ENCODE measurements around the gene MAP3K20.

GRCh38 chr2:173092844-173093402, 17.3 kb downstream of the MAP3K20 start:
- TF ChIP-seq POLR2A (IDR thresholded peaks at IDR 0.05) = no peak
- no peak for TF ChIP-seq CTCF (IDR thresholded peaks at IDR 0.05)
